WTC11 (cell line): ENCODE results near the gene CFAP53. TPM values are rescaled to one million over a fixed set of nuclear protein-coding genes. Genes with fewer than 3 reads are reported as not detected.

Source experiments
- ATAC-seq: fragments of 200-7000 bp; cut with Tn5 transposase; 2 replicates; pipeline ENCODE4 v1.10.0; 2021; ENCODE audit warnings: mild to moderate bottlenecking, moderate library complexity
- CTCF ChIA-PET: fragments of 300-600 bp; sonication (Branson Sonifier 250); formaldehyde crosslinking; loops from one replicate; lab custom pipeline; 2021; ENCODE audit warnings: antibody characterized with exemption; lab: Charles Lee
- POLR2A ChIA-PET: fragments of 350-600 bp; sonication (Branson Sonifier 250); formaldehyde crosslinking; loops from one replicate; lab custom pipeline; 2021; ENCODE audit warnings: antibody characterized with exemption; lab: Charles Lee
- DNase-seq: peaks from one replicate; pipeline ENCODE4 v3.0.0; 2021; ENCODE audit warnings: low spot score
- H3K27ac Mint-ChIP-seq: 2 replicates; pipeline ENCODE4 v1.8.0; 2021; ENCODE audit warnings: mixed read lengths
- H3K27me3 Mint-ChIP-seq: 2 replicates; pipeline ENCODE4 v1.8.0; 2021; ENCODE audit warnings: low read depth, mild to moderate bottlenecking, moderate library complexity, mixed read lengths
- H3K36me3 Mint-ChIP-seq: 2 replicates; pipeline ENCODE4 v1.8.0; 2021; ENCODE audit warnings: mixed read lengths
- H3K4me1 Mint-ChIP-seq: 2 replicates; pipeline ENCODE4 v1.8.0; 2022; ENCODE audit warnings: mixed read lengths
- H3K4me3 Mint-ChIP-seq: 2 replicates; pipeline ENCODE4 v1.8.0; 2021; ENCODE audit warnings: mild to moderate bottlenecking, moderate library complexity, mixed read lengths
- H3K9me3 Mint-ChIP-seq: 2 replicates; pipeline ENCODE4 v1.8.0; 2021; ENCODE audit warnings: mixed read lengths
- CREM ChIP-seq: sonication (generic); formaldehyde crosslinking; IDR thresholded peaks from 2 replicates; pipeline ENCODE4 v1.8.1; 2022; ENCODE audit warnings: mild to moderate bottlenecking, missing genetic modification reagents, moderate library complexity
- ELF4 ChIP-seq: sonication (generic); formaldehyde crosslinking; IDR thresholded peaks from 2 replicates; pipeline ENCODE4 v1.8.1; 2022; ENCODE audit warnings: low read depth, mild to moderate bottlenecking, moderate library complexity, missing genetic modification reagents
- ESRRA ChIP-seq: sonication (generic); formaldehyde crosslinking; IDR thresholded peaks from 2 replicates; pipeline ENCODE4 v1.8.1; 2022; ENCODE audit warnings: mild to moderate bottlenecking, missing genetic modification reagents, borderline replicate concordance
- FOXP1 ChIP-seq: sonication (generic); formaldehyde crosslinking; IDR thresholded peaks from 2 replicates; pipeline ENCODE4 v1.8.0; 2022; ENCODE audit warnings: missing genetic modification reagents, mild to moderate bottlenecking, moderate library complexity, borderline replicate concordance
- HMGXB4 ChIP-seq: sonication (generic); formaldehyde crosslinking; IDR thresholded peaks from 2 replicates; pipeline ENCODE4 v1.8.1; 2023; ENCODE audit warnings: mild to moderate bottlenecking, moderate library complexity, missing genetic modification reagents
- IRF1 ChIP-seq: sonication (generic); formaldehyde crosslinking; IDR thresholded peaks from 2 replicates; pipeline ENCODE4 v1.8.0; 2023; ENCODE audit warnings: missing genetic modification reagents
- IRF2 ChIP-seq: sonication (generic); formaldehyde crosslinking; IDR thresholded peaks from 2 replicates; pipeline ENCODE4 v1.8.0; 2022; ENCODE audit warnings: low read depth, missing genetic modification reagents, borderline replicate concordance
- JAZF1 ChIP-seq: fragments of 250-450 bp; sonication (Bioruptor Pico); IDR thresholded peaks from 2 replicates; pipeline ENCODE4 v1.9.0; 2021; ENCODE audit warnings: moderate library complexity, mild to moderate bottlenecking, inconsistent platforms
- KAT7 ChIP-seq: sonication (generic); formaldehyde crosslinking; IDR thresholded peaks from 2 replicates; pipeline ENCODE4 v1.8.1; 2023; ENCODE audit warnings: missing genetic modification reagents, mild to moderate bottlenecking, borderline replicate concordance
- NFE2L1 ChIP-seq: sonication (generic); formaldehyde crosslinking; IDR thresholded peaks from 2 replicates; pipeline ENCODE4 v1.8.1; 2023; ENCODE audit warnings: missing genetic modification reagents
- NR1H2 ChIP-seq: sonication (generic); formaldehyde crosslinking; IDR thresholded peaks from 2 replicates; pipeline ENCODE4 v1.9.0; 2021; ENCODE audit warnings: mild to moderate bottlenecking, moderate library complexity, missing genetic modification reagents
- NR2C2 ChIP-seq: sonication (generic); formaldehyde crosslinking; IDR thresholded peaks from 2 replicates; pipeline ENCODE4 v1.8.0; 2022; ENCODE audit warnings: mild to moderate bottlenecking, missing genetic modification reagents
- SP1 ChIP-seq: sonication (generic); formaldehyde crosslinking; conservative IDR thresholded peaks from 2 replicates; pipeline ENCODE4 v1.8.1; 2022; ENCODE audit warnings: missing genetic modification reagents
- TP53 ChIP-seq: sonication (generic); formaldehyde crosslinking; IDR thresholded peaks from 2 replicates; pipeline ENCODE4 v1.8.1; 2023; ENCODE audit warnings: mild to moderate bottlenecking, missing genetic modification reagents
- ZNF138 ChIP-seq: sonication (generic); formaldehyde crosslinking; conservative IDR thresholded peaks from 2 replicates; pipeline ENCODE4 v1.8.1; 2022; ENCODE audit warnings: mild to moderate bottlenecking, moderate library complexity, missing genetic modification reagents
- ZNF219 ChIP-seq: sonication (generic); formaldehyde crosslinking; IDR thresholded peaks from 2 replicates; pipeline ENCODE4 v1.8.0; 2023; ENCODE audit warnings: missing genetic modification reagents, mild to moderate bottlenecking, borderline replicate concordance
- ZNF416 ChIP-seq: fragments of 250-450 bp; sonication (Bioruptor Pico); IDR thresholded peaks from 2 replicates; pipeline ENCODE4 v1.9.0; 2021; ENCODE audit warnings: mild to moderate bottlenecking, inconsistent platforms
- total RNA-seq: library from RNA; stranded (reverse); gene quantifications from 3 replicates; pipeline ENCODE4 v1.2.3, GENCODE V29; 2021
- TF ChIP-seq, protein P1 (sequence below): sonication (generic); formaldehyde crosslinking; IDR thresholded peaks from 2 replicates; pipeline ENCODE4 v1.8.0; 2022; ENCODE audit warnings: missing genetic modification reagents
- TF ChIP-seq, protein P2 (sequence below): fragments of 250-450 bp; sonication (Bioruptor Pico); IDR thresholded peaks from 2 replicates; pipeline ENCODE4 v1.9.0; 2021; ENCODE audit warnings: mild to moderate bottlenecking
- TF ChIP-seq, protein P3 (sequence below): sonication (generic); formaldehyde crosslinking; IDR thresholded peaks from 2 replicates; pipeline ENCODE4 v1.8.0; 2022; ENCODE audit warnings: mild to moderate bottlenecking, missing genetic modification reagents
- TF ChIP-seq, protein P4 (sequence below): fragments of 250-450 bp; sonication (Bioruptor Pico); conservative IDR thresholded peaks from 2 replicates; pipeline ENCODE4 v1.9.0; 2021; ENCODE audit warnings: mild to moderate bottlenecking
- TF ChIP-seq, protein P5 (sequence below): sonication (generic); formaldehyde crosslinking; IDR thresholded peaks from 2 replicates; pipeline ENCODE4 v1.8.1; 2023; ENCODE audit warnings: mild to moderate bottlenecking, missing genetic modification reagents

Gene CFAP53
- total RNA-seq, 1 experiment from 2014 or later = 0.26 TPM

GRCh38 chr18:50192995-50193795 lies 73.1 kb downstream of the CFAP53 start:
- TF ChIP-seq TP53 (CRISPR knock-in tag) (0 out of 2 replicates have a peak, but pooled peaks have one; percentile 34), SP1 (0 out of 2 replicates have a peak, but pooled peaks have one; percentile 27), ZNF219 (CRISPR knock-in tag) (no peak), HMGXB4 (peak; percentile 50; the same call in 1 of the 2 replicates), FOXP1 (CRISPR knock-in tag) (peak; percentile 76; the same call in 1 of the 2 replicates), IRF2 (CRISPR knock-in tag) (no peak), KAT7 (CRISPR knock-in tag) (no peak)
- TF ChIP-seq, protein P1, sequence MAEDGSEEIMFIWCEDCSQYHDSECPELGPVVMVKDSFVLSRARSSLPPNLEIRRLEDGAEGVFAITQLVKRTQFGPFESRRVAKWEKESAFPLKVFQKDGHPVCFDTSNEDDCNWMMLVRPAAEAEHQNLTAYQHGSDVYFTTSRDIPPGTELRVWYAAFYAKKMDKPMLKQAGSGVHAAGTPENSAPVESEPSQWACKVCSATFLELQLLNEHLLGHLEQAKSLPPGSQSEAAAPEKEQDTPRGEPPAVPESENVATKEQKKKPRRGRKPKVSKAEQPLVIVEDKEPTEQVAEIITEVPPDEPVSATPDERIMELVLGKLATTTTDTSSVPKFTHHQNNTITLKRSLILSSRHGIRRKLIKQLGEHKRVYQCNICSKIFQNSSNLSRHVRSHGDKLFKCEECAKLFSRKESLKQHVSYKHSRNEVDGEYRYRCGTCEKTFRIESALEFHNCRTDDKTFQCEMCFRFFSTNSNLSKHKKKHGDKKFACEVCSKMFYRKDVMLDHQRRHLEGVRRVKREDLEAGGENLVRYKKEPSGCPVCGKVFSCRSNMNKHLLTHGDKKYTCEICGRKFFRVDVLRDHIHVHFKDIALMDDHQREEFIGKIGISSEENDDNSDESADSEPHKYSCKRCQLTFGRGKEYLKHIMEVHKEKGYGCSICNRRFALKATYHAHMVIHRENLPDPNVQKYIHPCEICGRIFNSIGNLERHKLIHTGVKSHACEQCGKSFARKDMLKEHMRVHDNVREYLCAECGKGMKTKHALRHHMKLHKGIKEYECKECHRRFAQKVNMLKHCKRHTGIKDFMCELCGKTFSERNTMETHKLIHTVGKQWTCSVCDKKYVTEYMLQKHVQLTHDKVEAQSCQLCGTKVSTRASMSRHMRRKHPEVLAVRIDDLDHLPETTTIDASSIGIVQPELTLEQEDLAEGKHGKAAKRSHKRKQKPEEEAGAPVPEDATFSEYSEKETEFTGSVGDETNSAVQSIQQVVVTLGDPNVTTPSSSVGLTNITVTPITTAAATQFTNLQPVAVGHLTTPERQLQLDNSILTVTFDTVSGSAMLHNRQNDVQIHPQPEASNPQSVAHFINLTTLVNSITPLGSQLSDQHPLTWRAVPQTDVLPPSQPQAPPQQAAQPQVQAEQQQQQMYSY = peak; percentile 80
- TF ChIP-seq, protein P2, sequence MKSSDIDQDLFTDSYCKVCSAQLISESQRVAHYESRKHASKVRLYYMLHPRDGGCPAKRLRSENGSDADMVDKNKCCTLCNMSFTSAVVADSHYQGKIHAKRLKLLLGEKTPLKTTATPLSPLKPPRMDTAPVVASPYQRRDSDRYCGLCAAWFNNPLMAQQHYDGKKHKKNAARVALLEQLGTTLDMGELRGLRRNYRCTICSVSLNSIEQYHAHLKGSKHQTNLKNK = no peak
- Mint-ChIP-seq H3K36me3 (no peaks in the 10 kb centered on the region), H3K27me3 (peaks cover 68% of the 10 kb centered on the region), H3K4me3 (peak overlapping the region; percentile 76), H3K9me3 (no peaks in the 10 kb centered on the region), H3K27ac (no peak overlapping the region), H3K4me1 (peaks cover 24% of the 10 kb centered on the region)
- DNase-seq (peak; percentile 29), ATAC-seq (no peak)
- ChIA-PET CTCF (interaction anchor here (1.0 to 1.4 kb wide), 2 partner anchors 11 to 149 kb away, joined by 4 to 11 read pairs; no protein-coding TSS in a partner anchor), POLR2A (interaction anchor here (1.0 kb wide), 1 partner anchor 9 kb away, joined by 3 read pairs; no protein-coding TSS in a partner anchor)

- POLR2A ChIA-PET = no interaction called here
- H3K4me1 Mint-ChIP-seq = peaks cover 19% of the 10 kb centered on the region
- H3K27ac Mint-ChIP-seq = no peak overlapping the region
- no peaks in the 10 kb centered on the region for H3K36me3 Mint-ChIP-seq
- H3K27me3 Mint-ChIP-seq = peaks cover 52% of the 10 kb centered on the region
- no peak overlapping the region for H3K4me3 Mint-ChIP-seq
- no peaks in the 10 kb centered on the region for H3K9me3 Mint-ChIP-seq
- CTCF ChIA-PET = no interaction called here
- ATAC-seq = no peak
- no peak for DNase-seq
- no peak for TF ChIP-seq NR2C2 (CRISPR knock-in tag)
- TF ChIP-seq IRF1 (CRISPR knock-in tag) = no peak
- TF ChIP-seq, protein P3, sequence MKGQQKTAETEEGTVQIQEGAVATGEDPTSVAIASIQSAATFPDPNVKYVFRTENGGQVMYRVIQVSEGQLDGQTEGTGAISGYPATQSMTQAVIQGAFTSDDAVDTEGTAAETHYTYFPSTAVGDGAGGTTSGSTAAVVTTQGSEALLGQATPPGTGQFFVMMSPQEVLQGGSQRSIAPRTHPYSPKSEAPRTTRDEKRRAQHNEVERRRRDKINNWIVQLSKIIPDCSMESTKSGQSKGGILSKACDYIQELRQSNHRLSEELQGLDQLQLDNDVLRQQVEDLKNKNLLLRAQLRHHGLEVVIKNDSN (CRISPR knock-in tag) = no peak
- TF ChIP-seq, protein P4, sequence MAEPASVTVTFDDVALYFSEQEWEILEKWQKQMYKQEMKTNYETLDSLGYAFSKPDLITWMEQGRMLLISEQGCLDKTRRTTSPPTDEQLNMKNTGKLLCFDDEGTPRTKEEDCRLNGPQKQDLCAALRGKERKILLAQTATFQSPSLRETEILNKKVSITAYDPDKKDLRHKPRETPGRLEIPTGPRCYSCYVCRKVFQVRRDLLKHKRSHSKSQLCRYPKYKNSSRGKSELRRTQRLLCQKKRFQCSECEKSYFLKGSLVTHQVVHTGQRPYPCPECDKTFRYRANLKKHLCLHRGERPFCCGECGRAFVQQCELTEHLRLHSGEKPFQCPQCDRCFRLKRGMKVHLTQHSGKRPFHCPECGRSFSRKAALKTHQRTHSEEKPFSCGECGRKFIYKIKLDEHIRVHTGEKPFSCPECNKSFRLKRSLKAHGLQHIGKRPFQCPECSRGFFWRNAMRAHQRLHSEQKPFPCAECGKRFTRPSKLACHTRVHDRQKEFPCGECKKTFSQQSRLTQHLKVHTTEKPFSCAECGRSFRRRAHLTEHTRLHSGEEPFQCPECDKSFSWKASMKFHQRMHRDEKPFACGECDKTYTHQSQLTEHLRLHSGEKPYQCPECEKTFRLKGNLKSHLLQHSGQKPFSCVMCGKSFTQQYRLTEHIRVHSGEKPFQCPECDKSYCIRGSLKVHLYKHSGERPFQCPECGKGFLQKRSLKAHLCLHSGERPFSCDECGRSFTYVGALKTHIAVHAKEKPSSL (CRISPR knock-in tag) = no peak
- TF ChIP-seq ZNF138 (CRISPR knock-in tag) = no peak
- TF ChIP-seq ZNF416 = no peak
- no peak for TF ChIP-seq ELF4 (CRISPR knock-in tag)
- no peak for TF ChIP-seq NFE2L1 (CRISPR knock-in tag)
- TF ChIP-seq CREM (CRISPR knock-in tag) = no peak
- no peak for TF ChIP-seq NR1H2 (CRISPR knock-in tag)
- TF ChIP-seq JAZF1 = no peak
- TF ChIP-seq, protein P5, sequence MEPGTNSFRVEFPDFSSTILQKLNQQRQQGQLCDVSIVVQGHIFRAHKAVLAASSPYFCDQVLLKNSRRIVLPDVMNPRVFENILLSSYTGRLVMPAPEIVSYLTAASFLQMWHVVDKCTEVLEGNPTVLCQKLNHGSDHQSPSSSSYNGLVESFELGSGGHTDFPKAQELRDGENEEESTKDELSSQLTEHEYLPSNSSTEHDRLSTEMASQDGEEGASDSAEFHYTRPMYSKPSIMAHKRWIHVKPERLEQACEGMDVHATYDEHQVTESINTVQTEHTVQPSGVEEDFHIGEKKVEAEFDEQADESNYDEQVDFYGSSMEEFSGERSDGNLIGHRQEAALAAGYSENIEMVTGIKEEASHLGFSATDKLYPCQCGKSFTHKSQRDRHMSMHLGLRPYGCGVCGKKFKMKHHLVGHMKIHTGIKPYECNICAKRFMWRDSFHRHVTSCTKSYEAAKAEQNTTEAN (CRISPR knock-in tag) = no peak
- no peak for TF ChIP-seq ESRRA (CRISPR knock-in tag)
Observed at GRCh38 chr18:50190926-50191325, 75.4 kb downstream of the CFAP53 start.
